HepG2 (cell line): ENCODE data around the gene HAGHL. TPM values are rescaled to one million over a fixed set of nuclear protein-coding genes. Genes with fewer than 3 reads are reported as not detected.

Source experiments
- ATAD3A ChIP-seq: sonication (generic); formaldehyde crosslinking; IDR thresholded peaks from 2 replicates; pipeline ENCODE4 v1.4.0; 2020; ENCODE audit warnings: missing genetic modification reagents
- ATF7-NPFF ChIP-seq: sonication (generic); formaldehyde crosslinking; IDR thresholded peaks from 2 replicates; pipeline ENCODE4 v1.8.1; 2023; ENCODE audit warnings: mild to moderate bottlenecking, low read depth, missing genetic modification reagents, moderate library complexity
- HIVEP1 ChIP-seq: sonication (generic); formaldehyde crosslinking; IDR thresholded peaks from 2 replicates; pipeline ENCODE4 v1.4.0; 2020; ENCODE audit warnings: mild to moderate bottlenecking, missing genetic modification reagents
- HMG20B ChIP-seq: conservative IDR thresholded peaks from 2 replicates; pipeline ENCODE4 v1.6.1; 2016; ENCODE audit warnings: missing genetic modification reagents, missing compliant biosample characterization
- MED13 ChIP-seq: sonication (generic); formaldehyde crosslinking; IDR thresholded peaks from 2 replicates; pipeline ENCODE4 v1.5.0; 2020; ENCODE audit warnings: missing genetic modification reagents
- MEF2D ChIP-seq: sonication (generic); formaldehyde crosslinking; IDR thresholded peaks from 2 replicates; pipeline ENCODE4 v1.5.1; 2020; ENCODE audit warnings: mild to moderate bottlenecking, missing genetic modification reagents
- NCOR1 ChIP-seq: fragments of 200-600 bp; sonication (generic); IDR thresholded peaks from 2 replicates; pipeline ENCODE4 v1.7.0; 2017; ENCODE audit warnings: antibody characterized with exemption, low read length, borderline replicate concordance
- PHF20 ChIP-seq: sonication (generic); formaldehyde crosslinking; IDR thresholded peaks from 2 replicates; pipeline ENCODE4 v1.5.0; 2020; ENCODE audit warnings: mild to moderate bottlenecking, missing genetic modification reagents
- SP4 ChIP-seq: sonication (generic); formaldehyde crosslinking; IDR thresholded peaks from 2 replicates; pipeline ENCODE4 v1.8.1; 2023; ENCODE audit warnings: mild to moderate bottlenecking, missing genetic modification reagents
- SSRP1 ChIP-seq: IDR thresholded peaks from 2 replicates; pipeline ENCODE4 v1.6.1; 2016; ENCODE audit warnings: control low read depth
- ZNF33A ChIP-seq: sonication (generic); formaldehyde crosslinking; IDR thresholded peaks from 2 replicates; pipeline ENCODE4 v1.5.1; 2020; ENCODE audit warnings: missing genetic modification reagents, mild to moderate bottlenecking, moderate library complexity, borderline replicate concordance
- ZNF567 ChIP-seq: sonication (generic); formaldehyde crosslinking; IDR thresholded peaks from 2 replicates; pipeline ENCODE4 v1.8.1; 2023; ENCODE audit warnings: mild to moderate bottlenecking, missing genetic modification reagents, borderline replicate concordance
- ZNF790 ChIP-seq: sonication (generic); formaldehyde crosslinking; IDR thresholded peaks from 2 replicates; pipeline ENCODE4 v1.8.0; 2022; ENCODE audit warnings: missing genetic modification reagents, mild to moderate bottlenecking, borderline replicate concordance
- ZSCAN20 ChIP-seq: sonication (generic); formaldehyde crosslinking; IDR thresholded peaks from 2 replicates; pipeline ENCODE4 v1.4.0; 2020; ENCODE audit warnings: missing genetic modification reagents, mild to moderate bottlenecking, borderline replicate concordance
- ZSCAN29 ChIP-seq: sonication (generic); formaldehyde crosslinking; conservative IDR thresholded peaks from 2 replicates; pipeline ENCODE4 v1.4.0; 2020; ENCODE audit warnings: mild to moderate bottlenecking, missing genetic modification reagents
- polyA plus RNA-seq, 8 experiments: library from polyadenylated mRNA; depleted of rRNA in 3 of 8; stranded (reverse) in 7 of 8; unstranded in 1 of 8; fragments of >200 nt; fragmentation: Illumina TruSeq in 4 of 8; extraction: Trizol in 4 of 8; gene quantifications; 2 replicates each; pipeline versions ENCODE4 v1.2.1 to v1.2.3, GENCODE V29; 2011 to 2016; ENCODE audit warnings: low read depth in 4 of 8, missing spikeins in 1 of 8, mixed read lengths in 1 of 8; ENCODE audit not compliant: insufficient read depth in 1 of 8
- total RNA-seq, 5 experiments: library from RNA; depleted of rRNA; stranded (reverse); fragments of >200 nt; fragmentation: Illumina TruSeq; extraction: Trizol; gene quantifications; 2 replicates each; pipeline ENCODE4 v1.2.3, GENCODE V29; 2016; ENCODE audit warnings: low read depth in 1 of 5
- TF ChIP-seq, protein P1 (sequence below): sonication (generic); formaldehyde crosslinking; IDR thresholded peaks from 2 replicates; pipeline ENCODE4 v1.5.1; 2020; ENCODE audit warnings: mild to moderate bottlenecking, missing genetic modification reagents
- TF ChIP-seq, protein P2 (sequence below): sonication (generic); formaldehyde crosslinking; IDR thresholded peaks from 2 replicates; pipeline ENCODE4 v1.5.1; 2020; ENCODE audit warnings: mild to moderate bottlenecking, moderate library complexity, missing genetic modification reagents
- TF ChIP-seq, protein P3 (sequence below): sonication (generic); formaldehyde crosslinking; IDR thresholded peaks from 2 replicates; pipeline ENCODE4 v1.9.0; 2021; ENCODE audit warnings: missing genetic modification reagents, mild to moderate bottlenecking, borderline replicate concordance
- TF ChIP-seq, protein P4 (sequence below): IDR thresholded peaks from 2 replicates; pipeline ENCODE4 v1.6.1; 2016; ENCODE audit warnings: mild to moderate bottlenecking, missing biosample characterization, missing genetic modification reagents
- TF ChIP-seq, protein P5 (sequence below): sonication (generic); formaldehyde crosslinking; IDR thresholded peaks from 2 replicates; pipeline ENCODE4 v1.8.0; 2022; ENCODE audit warnings: mild to moderate bottlenecking, missing genetic modification reagents, borderline replicate concordance

The HAGHL gene
- total and polyA plus RNA-seq, 2 of the 13 experiments (the other 11 are each of a cell fraction or from before 2014, with no cell fraction given): 3.4 to 8.4 TPM

DNA sequence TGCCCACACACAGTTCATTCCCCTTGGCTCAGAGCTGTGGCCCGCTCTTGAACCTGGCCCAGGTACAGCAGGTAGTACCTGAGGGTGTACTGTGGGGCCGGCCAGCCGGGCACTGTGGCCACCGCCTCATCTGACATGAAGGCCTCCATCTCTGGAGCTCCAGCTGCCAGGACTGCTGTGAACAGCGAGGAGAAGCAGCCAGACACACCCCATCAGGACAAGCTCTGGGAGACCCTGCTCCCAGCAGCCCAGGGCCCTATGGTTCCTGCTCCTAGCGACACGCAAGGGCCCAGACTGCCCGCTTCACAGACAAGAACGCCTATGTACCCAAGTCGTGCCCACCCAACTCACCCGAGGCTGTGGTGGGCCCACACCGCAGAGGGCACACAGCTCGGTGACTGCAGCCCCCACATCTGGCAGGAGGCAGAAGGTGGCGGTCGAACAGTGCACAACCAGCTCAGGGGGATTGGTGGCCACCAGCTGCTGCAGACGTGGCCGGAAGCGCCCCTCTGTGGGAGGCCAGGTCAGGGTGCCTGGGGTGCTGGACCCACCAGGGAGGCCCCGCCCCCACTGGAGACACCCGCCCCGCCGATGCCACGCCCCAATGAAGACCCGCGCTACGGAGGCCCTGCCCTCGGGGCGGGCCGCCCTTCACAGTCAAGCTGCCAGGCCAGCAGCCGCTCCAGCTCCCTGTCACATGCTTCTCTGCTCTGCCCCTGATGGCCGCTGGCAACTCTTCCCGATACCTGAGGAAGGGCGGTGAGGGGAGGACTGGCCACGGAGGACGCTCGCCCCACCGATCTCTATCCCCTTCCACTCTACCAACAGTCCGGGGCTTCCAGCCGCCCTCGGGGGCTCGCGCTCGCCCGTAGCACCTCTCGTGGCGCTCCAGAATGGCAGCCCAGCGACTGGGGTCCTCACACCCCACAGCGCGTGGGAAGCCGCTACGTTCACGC, 47.8 kb upstream of the HAGHL start (continued):
- TF ChIP-seq, protein P1, sequence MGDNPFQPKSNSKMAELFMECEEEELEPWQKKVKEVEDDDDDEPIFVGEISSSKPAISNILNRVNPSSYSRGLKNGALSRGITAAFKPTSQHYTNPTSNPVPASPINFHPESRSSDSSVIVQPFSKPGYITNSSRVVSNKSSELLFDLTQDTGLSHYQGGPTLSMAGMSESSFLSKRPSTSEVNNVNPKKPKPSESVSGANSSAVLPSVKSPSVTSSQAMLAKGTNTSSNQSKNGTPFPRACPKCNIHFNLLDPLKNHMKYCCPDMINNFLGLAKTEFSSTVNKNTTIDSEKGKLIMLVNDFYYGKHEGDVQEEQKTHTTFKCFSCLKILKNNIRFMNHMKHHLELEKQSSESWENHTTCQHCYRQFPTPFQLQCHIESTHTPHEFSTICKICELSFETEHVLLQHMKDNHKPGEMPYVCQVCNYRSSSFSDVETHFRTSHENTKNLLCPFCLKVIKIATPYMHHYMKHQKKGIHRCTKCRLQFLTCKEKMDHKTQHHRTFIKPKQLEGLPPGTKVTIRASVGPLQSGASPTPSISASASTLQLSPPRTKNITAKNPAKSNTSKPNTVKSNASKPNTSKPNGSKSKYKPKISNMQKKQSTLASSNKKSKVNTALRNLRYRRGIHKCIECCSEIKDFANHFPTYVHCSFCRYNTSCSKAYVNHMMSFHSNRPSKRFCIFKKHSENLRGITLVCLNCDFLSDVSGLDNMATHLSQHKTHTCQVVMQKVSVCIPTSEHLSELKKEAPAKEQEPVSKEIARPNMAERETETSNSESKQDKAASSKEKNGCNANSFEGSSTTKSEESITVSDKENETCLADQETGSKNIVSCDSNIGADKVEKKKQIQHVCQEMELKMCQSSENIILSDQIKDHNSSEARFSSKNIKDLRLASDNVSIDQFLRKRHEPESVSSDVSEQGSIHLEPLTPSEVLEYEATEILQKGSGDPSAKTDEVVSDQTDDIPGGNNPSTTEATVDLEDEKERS (CRISPR knock-in tag): peak; percentile 58; the same call in 1 of the 2 replicates
- 0 out of 2 replicates have a peak, but pooled peaks have one; percentile 32 for TF ChIP-seq ZNF790
- TF ChIP-seq, protein P2, sequence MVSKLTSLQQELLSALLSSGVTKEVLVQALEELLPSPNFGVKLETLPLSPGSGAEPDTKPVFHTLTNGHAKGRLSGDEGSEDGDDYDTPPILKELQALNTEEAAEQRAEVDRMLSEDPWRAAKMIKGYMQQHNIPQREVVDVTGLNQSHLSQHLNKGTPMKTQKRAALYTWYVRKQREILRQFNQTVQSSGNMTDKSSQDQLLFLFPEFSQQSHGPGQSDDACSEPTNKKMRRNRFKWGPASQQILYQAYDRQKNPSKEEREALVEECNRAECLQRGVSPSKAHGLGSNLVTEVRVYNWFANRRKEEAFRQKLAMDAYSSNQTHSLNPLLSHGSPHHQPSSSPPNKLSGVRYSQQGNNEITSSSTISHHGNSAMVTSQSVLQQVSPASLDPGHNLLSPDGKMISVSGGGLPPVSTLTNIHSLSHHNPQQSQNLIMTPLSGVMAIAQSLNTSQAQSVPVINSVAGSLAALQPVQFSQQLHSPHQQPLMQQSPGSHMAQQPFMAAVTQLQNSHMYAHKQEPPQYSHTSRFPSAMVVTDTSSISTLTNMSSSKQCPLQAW (CRISPR knock-in tag): peak; percentile 44; the same call in 1 of the 2 replicates
- TF ChIP-seq, protein P3, sequence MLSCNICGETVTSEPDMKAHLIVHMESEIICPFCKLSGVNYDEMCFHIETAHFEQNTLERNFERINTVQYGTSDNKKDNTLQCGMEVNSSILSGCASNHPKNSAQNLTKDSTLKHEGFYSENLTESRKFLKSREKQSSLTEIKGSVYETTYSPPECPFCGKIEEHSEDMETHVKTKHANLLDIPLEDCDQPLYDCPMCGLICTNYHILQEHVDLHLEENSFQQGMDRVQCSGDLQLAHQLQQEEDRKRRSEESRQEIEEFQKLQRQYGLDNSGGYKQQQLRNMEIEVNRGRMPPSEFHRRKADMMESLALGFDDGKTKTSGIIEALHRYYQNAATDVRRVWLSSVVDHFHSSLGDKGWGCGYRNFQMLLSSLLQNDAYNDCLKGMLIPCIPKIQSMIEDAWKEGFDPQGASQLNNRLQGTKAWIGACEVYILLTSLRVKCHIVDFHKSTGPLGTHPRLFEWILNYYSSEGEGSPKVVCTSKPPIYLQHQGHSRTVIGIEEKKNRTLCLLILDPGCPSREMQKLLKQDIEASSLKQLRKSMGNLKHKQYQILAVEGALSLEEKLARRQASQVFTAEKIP (CRISPR knock-in tag): no peak
- TF ChIP-seq SSRP1: peak; percentile 5; the same call in 1 of the 2 replicates
- TF ChIP-seq ZNF567: no peak
- peak; percentile 53 for TF ChIP-seq PHF20
- no peak for TF ChIP-seq ZNF33A (CRISPR knock-in tag)
- TF ChIP-seq ZSCAN20 (CRISPR knock-in tag): no peak
- peak; percentile 71 for TF ChIP-seq ATF7-NPFF (CRISPR knock-in tag)
- TF ChIP-seq MEF2D (CRISPR knock-in tag): no peak
- TF ChIP-seq ATAD3A (CRISPR knock-in tag): no peak
- TF ChIP-seq, protein P4, sequence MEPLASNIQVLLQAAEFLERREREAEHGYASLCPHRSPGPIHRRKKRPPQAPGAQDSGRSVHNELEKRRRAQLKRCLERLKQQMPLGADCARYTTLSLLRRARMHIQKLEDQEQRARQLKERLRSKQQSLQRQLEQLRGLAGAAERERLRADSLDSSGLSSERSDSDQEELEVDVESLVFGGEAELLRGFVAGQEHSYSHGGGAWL: 0 out of 2 replicates have a peak, but pooled peaks have one; percentile 36
- TF ChIP-seq HMG20B (CRISPR knock-in tag): 0 out of 2 replicates have a peak, but pooled peaks have one; percentile 15
- TF ChIP-seq NCOR1: no peak
- TF ChIP-seq HIVEP1 (CRISPR knock-in tag): 0 out of 2 replicates have a peak, but pooled peaks have one; percentile 21
- TF ChIP-seq, protein P5, sequence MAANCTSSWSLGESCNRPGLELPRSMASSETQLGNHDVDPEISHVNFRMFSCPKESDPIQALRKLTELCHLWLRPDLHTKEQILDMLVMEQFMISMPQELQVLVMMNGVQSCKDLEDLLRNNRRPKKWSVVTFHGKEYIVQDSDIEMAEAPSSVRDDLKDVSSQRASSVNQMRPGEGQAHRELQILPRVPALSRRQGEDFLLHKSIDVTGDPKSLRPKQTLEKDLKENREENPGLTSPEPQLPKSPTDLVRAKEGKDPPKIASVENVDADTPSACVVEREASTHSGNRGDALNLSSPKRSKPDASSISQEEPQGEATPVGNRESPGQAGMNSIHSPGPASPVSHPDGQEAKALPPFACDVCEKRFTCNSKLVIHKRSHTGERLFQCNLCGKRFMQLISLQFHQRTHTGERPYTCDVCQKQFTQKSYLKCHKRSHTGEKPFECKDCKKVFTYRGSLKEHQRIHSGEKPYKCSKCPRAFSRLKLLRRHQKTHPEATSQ (CRISPR knock-in tag): no peak
- no peak for TF ChIP-seq ZSCAN29 (CRISPR knock-in tag)
- no peak for TF ChIP-seq MED13
- peak; percentile 82 for TF ChIP-seq SP4 (CRISPR knock-in tag)
